GM19324 (cell line): ENCODE data around the gene FLT1.

Experiments
- ATAC-seq: cut with Tn5 transposase; IDR thresholded peaks from one replicate; pipeline ENCODE4 v1.9.1; 2021; ENCODE audit warnings: mild to moderate bottlenecking, moderate library complexity; ENCODE audit not compliant: unreplicated experiment, low FRiP score

FLT1 gene

DNA sequence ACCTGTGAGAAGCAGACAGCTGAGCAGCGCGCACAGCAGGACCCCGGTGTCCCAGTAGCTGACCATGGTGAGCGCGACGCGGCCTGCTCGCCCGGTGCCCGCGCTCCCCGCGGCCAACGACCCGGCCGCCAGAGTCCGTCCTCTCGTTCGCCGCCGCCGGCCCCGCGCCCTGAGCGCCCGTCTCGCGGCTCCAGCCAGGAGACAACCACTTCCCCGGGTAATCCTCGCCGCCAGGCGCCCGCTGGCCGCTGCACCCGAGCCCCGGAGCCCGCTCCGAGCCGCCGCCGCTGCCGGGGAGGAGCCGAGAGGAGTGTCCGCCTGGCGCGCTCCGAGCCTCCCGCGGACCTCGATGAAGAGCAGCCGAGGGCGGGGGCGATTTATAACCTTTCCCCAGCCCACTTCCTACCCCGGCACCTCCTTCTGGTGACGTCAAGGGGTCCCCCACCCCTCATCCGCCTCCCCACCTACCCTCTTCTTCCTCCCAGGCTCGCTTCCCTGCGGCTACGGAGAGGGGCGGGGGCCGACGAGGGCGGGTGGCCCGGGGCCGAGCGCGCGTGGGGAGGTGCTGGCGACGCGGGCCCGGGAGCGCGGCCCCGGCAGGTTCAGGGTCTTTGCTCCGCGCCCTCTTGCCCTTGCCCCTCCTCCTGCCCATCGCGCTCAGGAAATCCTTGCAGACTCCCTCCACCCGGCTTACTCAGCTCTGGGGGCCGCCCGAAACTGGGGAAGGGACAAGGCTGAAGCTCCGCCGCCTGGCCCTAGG lies at the start of gene FLT1:
Gene FLT1 (minus strand): TSS at position 351 of the 760 bp plus-strand sequence. CDS start 285 bp downstream, at position 66.
- no peak for ATAC-seq

GRCh38 chr13:28544026-28544425 lies 49.1 kb upstream of the FLT1 start:
- ATAC-seq, result no peak

DNA sequence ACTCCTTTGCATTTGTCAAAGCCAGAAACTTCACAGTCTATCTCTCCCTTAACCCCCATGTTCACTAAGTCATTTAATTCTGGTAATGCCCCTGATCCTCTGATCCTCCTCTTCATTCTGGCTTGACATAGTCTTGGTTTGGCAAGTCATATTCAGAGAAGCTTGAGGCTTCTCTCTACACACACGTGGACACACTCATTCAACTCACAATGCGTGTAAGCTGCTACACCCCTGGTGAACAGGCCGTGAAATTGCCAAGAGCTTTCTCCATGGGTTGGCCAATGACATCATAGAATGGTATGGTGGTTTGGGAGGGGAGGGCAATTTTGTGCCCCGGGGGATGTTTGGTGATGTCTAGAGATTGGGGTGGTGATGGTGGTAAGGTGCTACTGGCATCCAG lies 47.9 kb upstream of the FLT1 start:
- ATAC-seq, result no peak

DNA sequence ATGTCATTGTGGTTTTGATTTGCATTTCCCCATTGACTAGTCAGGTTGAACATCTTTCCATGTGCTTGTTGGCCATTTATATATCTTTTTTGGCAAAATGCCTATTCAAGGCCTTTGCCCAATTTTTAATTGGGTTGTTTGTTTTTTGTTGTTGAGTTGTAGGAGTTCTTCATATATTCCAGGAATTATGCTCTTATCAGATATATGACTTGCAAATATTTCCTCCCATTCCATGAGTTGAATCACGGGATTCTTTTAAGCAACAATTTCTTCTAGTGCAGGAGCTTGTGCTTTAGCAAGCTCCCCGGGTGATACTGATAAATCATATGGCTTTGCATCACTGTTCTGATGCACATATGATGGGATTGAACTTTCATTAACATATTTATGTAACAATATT lies 47.0 kb upstream of the FLT1 start:
- ATAC-seq, result no peak

DNA sequence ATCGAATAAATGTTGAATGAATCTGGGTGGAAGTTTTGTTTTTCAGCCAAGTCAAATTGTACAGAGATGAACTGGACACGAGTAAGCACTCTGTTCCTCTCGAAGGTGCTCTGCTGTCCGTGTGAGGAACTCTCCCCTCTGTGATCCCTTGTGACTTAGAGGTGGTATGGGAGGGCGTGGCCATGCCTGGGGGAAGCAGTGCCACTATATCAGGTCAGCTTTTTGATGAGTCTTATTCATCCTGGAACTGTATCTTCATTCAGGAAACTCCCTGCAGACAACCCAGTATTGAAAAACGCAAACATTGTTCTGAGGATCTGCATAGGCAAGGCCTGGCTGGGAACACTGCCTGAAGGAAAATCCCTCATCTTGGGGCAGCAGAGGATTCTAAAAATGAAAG lies 45.7 kb upstream of the FLT1 start:
- ATAC-seq, result no peak

DNA sequence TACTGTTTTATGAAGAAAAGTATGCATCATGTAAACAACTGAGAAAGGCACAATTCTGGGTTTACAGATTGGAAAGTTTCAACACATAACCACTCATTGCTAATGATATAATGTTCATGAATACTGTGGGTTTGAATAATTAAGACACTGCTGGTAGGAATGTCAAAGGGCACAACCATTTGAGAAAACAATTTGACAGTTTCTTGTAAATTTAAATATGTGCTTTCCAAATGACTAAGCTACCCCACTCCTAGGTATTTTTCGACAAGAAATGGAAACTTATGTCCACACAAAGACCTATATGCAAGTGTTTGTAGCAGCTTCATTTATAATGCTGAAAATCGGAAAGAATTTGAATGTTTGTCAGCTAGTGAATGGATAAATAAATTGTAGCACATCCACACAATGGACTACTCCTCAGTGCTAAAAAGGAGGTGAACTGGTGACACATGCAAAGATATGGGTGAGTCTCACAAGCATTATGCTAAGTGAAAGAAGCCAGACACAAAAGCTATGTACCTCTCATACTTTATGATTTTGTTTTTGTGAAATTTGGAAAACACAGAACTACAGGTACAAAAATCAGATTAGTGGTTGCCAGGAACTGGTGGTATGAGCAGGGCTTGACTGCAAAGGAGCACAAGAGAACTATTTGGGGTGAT lies 44.8 kb upstream of the FLT1 start:
- ATAC-seq, result no peak

DNA sequence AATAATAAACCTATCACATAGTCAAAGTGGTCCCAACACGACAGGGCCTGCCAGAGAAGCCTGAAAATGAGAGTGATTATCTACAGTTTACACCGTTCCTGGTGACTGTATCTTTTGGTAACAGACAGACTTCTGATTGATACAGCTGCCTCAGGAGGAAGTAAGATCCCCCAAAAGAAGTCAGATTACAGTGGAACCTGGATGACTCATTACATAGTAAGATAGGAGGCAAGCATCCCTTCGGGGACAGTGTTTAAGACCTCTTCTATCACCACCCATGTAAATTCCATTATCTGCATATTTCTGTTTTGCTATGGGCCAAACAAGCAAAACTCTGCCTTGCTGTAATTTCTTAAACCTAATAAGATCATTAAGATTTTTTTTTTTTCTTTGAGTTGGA lies 44.0 kb upstream of the FLT1 start:
- ATAC-seq, result no peak

GRCh38 chr13:28537171-28537570 lies 42.2 kb upstream of the FLT1 start:
- no peak for ATAC-seq

GRCh38 chr13:28536371-28536770 lies 41.4 kb upstream of the FLT1 start:
- ATAC-seq, result no peak

GRCh38 chr13:28535734-28536133 lies 40.8 kb upstream of the FLT1 start:
- no peak for ATAC-seq

GRCh38 chr13:28534801-28535200 lies 39.9 kb upstream of the FLT1 start:
- ATAC-seq, result no peak

- no peak for ATAC-seq
These were observed 39.3 kb upstream of the FLT1 start for GRCh38 chr13:28534210-28534609.

DNA sequence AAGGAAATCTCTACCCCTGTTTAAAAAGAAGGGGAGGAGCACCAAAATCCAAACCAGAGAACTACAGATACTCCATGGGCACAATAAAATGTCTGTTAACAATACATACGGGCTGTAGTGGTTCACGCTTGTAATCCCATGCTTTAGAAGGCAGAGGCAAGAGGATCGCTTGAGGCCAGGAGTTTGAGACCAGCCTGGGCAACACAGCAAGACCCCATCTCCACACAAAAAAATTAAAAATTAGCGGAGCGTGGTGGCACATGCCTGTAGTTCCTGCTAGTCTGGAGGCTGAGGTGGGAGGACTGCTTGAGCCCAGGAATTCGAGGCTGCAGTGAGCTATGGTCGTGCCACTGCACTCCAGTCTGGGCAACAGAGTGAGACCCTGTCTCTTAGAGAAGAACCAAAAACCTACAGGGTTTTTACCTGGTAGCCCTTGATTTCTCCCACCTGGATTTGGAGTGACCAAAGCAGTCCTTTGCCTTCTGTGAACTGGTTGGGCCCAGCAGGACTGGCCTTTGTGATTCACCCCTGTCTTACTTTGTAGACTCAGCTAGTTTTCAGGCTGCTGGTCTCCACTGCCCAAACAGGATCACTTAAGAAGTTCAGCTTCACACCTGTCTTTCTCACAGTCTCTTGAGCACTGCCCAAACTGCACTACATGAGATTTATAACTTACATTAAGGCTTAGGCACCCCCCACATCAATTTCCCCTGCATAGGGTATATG lies 38.7 kb upstream of the FLT1 start:
- ATAC-seq, result no peak

DNA sequence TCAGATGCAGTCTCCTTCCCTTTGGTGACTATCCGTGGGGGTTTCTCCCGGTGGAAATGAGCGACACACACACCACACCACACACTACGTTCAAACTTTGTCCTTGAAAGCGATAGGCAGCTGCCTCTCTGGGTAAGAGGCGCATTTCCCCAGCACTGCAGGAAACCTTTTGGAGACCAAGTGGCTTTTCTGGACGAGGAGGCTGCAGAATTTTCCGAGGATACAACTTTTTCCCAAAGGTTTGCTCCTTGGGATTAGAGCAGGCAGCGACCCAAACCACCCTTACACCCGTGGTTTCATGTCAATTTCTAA lies 38.2 kb upstream of the FLT1 start:
- no peak for ATAC-seq

GRCh38 chr13:28532388-28533124 lies 37.6 kb upstream of the FLT1 start:
- ATAC-seq, result no peak

- no peak for ATAC-seq
These were observed 37.0 kb upstream of the FLT1 start for GRCh38 chr13:28531845-28532387.

GRCh38 chr13:28531077-28531844 lies 36.3 kb upstream of the FLT1 start:
- ATAC-seq, result no peak

DNA sequence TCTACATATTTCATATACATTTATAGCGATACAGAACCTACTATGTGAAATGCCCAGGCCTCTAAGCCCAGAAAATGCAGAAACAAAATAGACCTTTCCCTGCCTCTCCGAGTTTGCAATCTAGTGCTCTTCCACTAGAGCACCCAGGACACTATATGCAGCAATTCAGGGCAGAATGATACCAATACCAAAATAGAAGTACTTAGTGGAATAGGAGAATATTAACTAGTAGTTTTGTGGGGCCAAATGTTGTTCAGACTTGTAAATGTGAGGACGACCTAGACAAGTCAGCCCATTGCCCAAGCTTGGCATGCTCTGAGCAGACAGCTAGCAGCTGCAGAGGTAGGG lies 35.8 kb upstream of the FLT1 start:
- ATAC-seq, result no peak

GRCh38 chr13:28529836-28530235 lies 34.9 kb upstream of the FLT1 start:
- no peak for ATAC-seq

- ATAC-seq, result no peak
These were observed 33.9 kb upstream of the FLT1 start for GRCh38 chr13:28528848-28529247.
